HEK293T (cell line): Measurements from ENCODE around the gene SLC1A5.

Source experiments
- CTCF ChIA-PET: fragments of 350-600 bp; formaldehyde crosslinking; extraction: SDS; loops from one replicate; lab custom pipeline; 2021; ENCODE audit warnings: antibody characterized with exemption, inconsistent platforms; lab: Yijun Ruan, JAX
- POLR2A ChIA-PET: fragments of 350-600 bp; formaldehyde crosslinking; extraction: SDS; loops from one replicate; lab custom pipeline; 2020; ENCODE audit warnings: antibody characterized with exemption, inconsistent platforms; lab: Yijun Ruan, JAX
- DNase-seq: peaks from one replicate; pipeline ENCODE4 v3.0.0; 2012; ENCODE audit warnings: mixed read lengths; ENCODE audit errors: extremely low spot score
- ARNT ChIP-seq: fragments of 450-650 bp; IDR thresholded peaks from 2 replicates; pipeline ENCODE4 v1.6.1; 2017; ENCODE audit warnings: mild to moderate bottlenecking
- BHLHE40 ChIP-seq: fragments of 450-650 bp; IDR thresholded peaks from 2 replicates; pipeline ENCODE4 v1.6.1; 2016; ENCODE audit warnings: mild to moderate bottlenecking, moderate library complexity, borderline replicate concordance
- CTBP1 ChIP-seq: fragments of 450-650 bp; IDR thresholded peaks from 2 replicates; pipeline ENCODE4 v1.6.1; 2016; ENCODE audit warnings: borderline replicate concordance
- ELF4 ChIP-seq: fragments of 450-650 bp; IDR thresholded peaks from 2 replicates; pipeline ENCODE4 v1.6.1; 2017; ENCODE audit warnings: antibody characterized with exemption
- FOXA1 ChIP-seq: fragments of 450-650 bp; IDR thresholded peaks from 2 replicates; pipeline ENCODE4 v1.6.1; 2016; ENCODE audit warnings: mild to moderate bottlenecking
- FOXK2 ChIP-seq: fragments of 450-650 bp; IDR thresholded peaks from 2 replicates; pipeline ENCODE4 v1.6.1; 2016; ENCODE audit warnings: mild to moderate bottlenecking
- FOXM1 ChIP-seq: fragments of 450-650 bp; IDR thresholded peaks from 2 replicates; pipeline ENCODE4 v1.6.1; 2017; ENCODE audit warnings: mild to moderate bottlenecking, borderline replicate concordance
- HDGF ChIP-seq: fragments of 450-650 bp; IDR thresholded peaks from 2 replicates; pipeline ENCODE4 v1.6.1; 2017; ENCODE audit warnings: antibody characterized with exemption, borderline replicate concordance
- L3MBTL2 ChIP-seq: fragments of 450-650 bp; conservative IDR thresholded peaks from 2 replicates; pipeline ENCODE4 v1.6.1; 2016; ENCODE audit warnings: mild to moderate bottlenecking
- LEF1 ChIP-seq: fragments of 450-650 bp; IDR thresholded peaks from 2 replicates; pipeline ENCODE4 v1.6.1; 2017; ENCODE audit warnings: mild to moderate bottlenecking, borderline replicate concordance
- NFRKB ChIP-seq: fragments of 450-650 bp; IDR thresholded peaks from 2 replicates; pipeline ENCODE4 v1.6.1; 2016; ENCODE audit warnings: mild to moderate bottlenecking, moderate library complexity
- PKNOX1 ChIP-seq: fragments of 450-650 bp; IDR thresholded peaks from 2 replicates; pipeline ENCODE4 v1.6.1; 2016
- SP1 ChIP-seq: fragments of 450-650 bp; IDR thresholded peaks from 2 replicates; pipeline ENCODE4 v1.6.1; 2017
- SUZ12 ChIP-seq: fragments of 450-650 bp; IDR thresholded peaks from 2 replicates; pipeline ENCODE4 v1.6.1; 2016; ENCODE audit warnings: mild to moderate bottlenecking
- TARDBP ChIP-seq: fragments of 450-650 bp; IDR thresholded peaks from 2 replicates; pipeline ENCODE4 v1.6.1; 2016
- ZNF384 ChIP-seq: fragments of 450-650 bp; IDR thresholded peaks from 2 replicates; pipeline ENCODE4 v1.6.1; 2016

Gene SLC1A5

DNA sequence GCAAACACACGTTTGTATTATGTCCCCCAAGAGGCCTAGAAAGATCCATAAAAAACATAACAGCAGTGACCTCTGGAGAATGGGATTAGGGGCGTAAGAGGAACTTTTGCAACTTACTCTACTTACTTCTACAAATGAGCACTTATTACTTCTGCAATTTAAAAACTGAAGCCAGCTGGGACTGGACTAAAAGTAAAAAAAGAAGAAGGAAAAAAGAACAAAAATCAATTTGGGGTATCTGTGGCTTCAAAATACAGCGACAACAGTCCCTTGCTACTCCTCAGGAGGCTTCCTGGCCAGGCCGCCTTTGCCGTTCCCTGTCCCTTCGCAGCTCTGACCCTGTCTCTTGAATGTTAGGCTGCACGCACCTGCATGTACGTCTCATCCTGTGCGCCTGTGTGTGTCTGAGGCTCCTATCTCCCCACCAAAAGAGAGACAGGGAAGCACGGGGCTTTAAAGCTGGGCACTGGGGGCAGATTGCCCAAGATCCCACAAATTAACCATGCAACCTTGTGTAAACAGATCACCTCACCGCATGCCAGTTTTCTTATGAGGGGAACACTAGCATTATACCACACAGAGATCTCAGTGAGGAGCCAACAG lies 54.6 kb downstream of the SLC1A5 start:
- ChIA-PET CTCF (no interaction called here), POLR2A (no interaction called here)
- no peak for TF ChIP-seq LEF1
- no peak for TF ChIP-seq CTBP1
- TF ChIP-seq PKNOX1: no peak
- TF ChIP-seq ELF4: no peak
- no peak for TF ChIP-seq NFRKB
- TF ChIP-seq L3MBTL2: no peak
- TF ChIP-seq SP1: no peak
- TF ChIP-seq FOXM1: no peak
- no peak for TF ChIP-seq TARDBP
- no peak for TF ChIP-seq SUZ12
- TF ChIP-seq ARNT: no peak
- TF ChIP-seq FOXK2: no peak
- TF ChIP-seq FOXA1: no peak
- no peak for TF ChIP-seq ZNF384
- TF ChIP-seq HDGF: no peak
- no peak for TF ChIP-seq BHLHE40
- no peak for DNase-seq

GRCh38 chr19:46732966-46733689 lies 55.3 kb downstream of the SLC1A5 start:
- ChIA-PET CTCF (no interaction called here), POLR2A (no interaction called here)
- no peak for TF ChIP-seq SP1
- TF ChIP-seq TARDBP: no peak
- no peak for TF ChIP-seq SUZ12
- no peak for TF ChIP-seq FOXA1
- TF ChIP-seq ARNT: no peak
- TF ChIP-seq BHLHE40: no peak
- TF ChIP-seq HDGF: no peak
- TF ChIP-seq FOXM1: no peak
- TF ChIP-seq ZNF384: no peak
- no peak for TF ChIP-seq PKNOX1
- no peak for TF ChIP-seq L3MBTL2
- TF ChIP-seq ELF4: no peak
- no peak for TF ChIP-seq LEF1
- no peak for TF ChIP-seq CTBP1
- TF ChIP-seq NFRKB: no peak
- no peak for TF ChIP-seq FOXK2
- no peak for DNase-seq

- DNase-seq: no peak
- CTCF ChIA-PET: no interaction called here
Observed at GRCh38 chr19:46732172-46732938, 56.0 kb downstream of the SLC1A5 start.

GRCh38 chr19:46731584-46731983 lies 56.8 kb downstream of the SLC1A5 start:
- ChIA-PET CTCF (interaction anchor here (1.2 kb wide), 1 partner anchor 70 kb away, joined by 4 read pairs; no protein-coding TSS in a partner anchor), POLR2A (interaction anchor here (1.3 kb wide), 1 partner anchor 53 kb away, joined by 3 read pairs; no protein-coding TSS in a partner anchor)
- DNase-seq: no peak
- TF ChIP-seq LEF1: no peak
- TF ChIP-seq FOXA1: no peak
- no peak for TF ChIP-seq HDGF
- TF ChIP-seq L3MBTL2: no peak
- TF ChIP-seq BHLHE40: no peak
- no peak for TF ChIP-seq FOXK2
- TF ChIP-seq ZNF384: no peak
- no peak for TF ChIP-seq SP1
- TF ChIP-seq PKNOX1: no peak

More at GRCh38 chr19:46732172-46732938, 56.0 kb downstream of the SLC1A5 start:
- POLR2A ChIA-PET: no interaction called here
- TF ChIP-seq LEF1 (no peak), NFRKB (no peak), HDGF (no peak), BHLHE40 (no peak), SP1 (no peak), TARDBP (no peak), L3MBTL2 (no peak), ARNT (no peak), PKNOX1 (no peak), ELF4 (no peak), FOXK2 (no peak), FOXM1 (no peak), ZNF384 (no peak), FOXA1 (no peak), SUZ12 (no peak), CTBP1 (no peak)
